GM12864 (cell line): ENCODE results near the gene KRT85.

Source experiments
- DNase-seq: peaks from one replicate; pipeline ENCODE4 v3.0.0-alpha.2; 2011; ENCODE audit warnings: low read depth
- H3K4me3 ChIP-seq: 2 replicates; pipeline ENCODE4 v1.5.1; 2011; ENCODE audit warnings: mild to moderate bottlenecking, low read depth, low read length, control low read depth
- TF ChIP-seq, protein P1 (sequence below): IDR thresholded peaks from 2 replicates; pipeline ENCODE4 v1.5.1; 2011; ENCODE audit warnings: low read depth, mild to moderate bottlenecking, moderate library complexity, low read length, control low read depth, inconsistent platforms; ENCODE audit errors: missing control alignments

The KRT85 gene

DNA sequence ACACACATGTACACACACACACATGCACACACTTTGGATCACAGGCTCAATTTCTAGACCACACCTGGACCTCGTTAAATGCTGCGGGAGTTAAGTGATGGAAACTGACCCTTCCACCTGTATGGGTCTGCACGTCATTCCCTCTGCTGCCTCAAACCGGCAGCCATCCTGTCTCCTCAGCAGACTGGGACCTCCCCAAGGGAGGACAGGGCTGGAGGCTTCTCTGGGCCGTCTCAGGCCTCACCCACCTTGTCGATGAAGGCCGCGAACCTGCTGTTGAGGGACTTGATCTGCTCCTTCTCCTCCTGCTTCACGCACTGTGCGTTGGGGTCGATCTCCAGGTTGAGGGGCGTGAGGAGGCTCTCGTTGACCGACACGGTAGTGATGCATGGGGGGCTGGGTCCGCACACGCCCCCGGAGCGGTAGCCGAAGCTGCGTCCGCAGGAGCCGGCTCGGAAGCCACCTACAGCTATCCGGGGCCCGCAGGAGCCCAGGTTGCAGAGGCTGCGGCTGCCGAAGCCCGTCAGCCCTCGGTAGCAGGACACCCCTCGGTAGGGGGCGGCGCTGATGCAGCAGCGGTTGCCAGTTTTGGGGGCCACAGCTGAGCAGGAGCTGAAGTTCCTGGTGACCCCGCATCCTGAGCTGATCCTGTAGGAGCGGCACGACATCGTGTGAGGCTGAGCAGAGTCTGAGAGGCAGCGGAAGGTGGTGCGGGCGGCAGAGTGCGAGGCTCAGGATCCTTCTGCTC lies at the start of gene KRT85:
Gene KRT85, minus strand, starts transcription at position 744 of the 748 bp plus-strand sequence. Its CDS starts 76 bp downstream, at position 668.
- H3K4me3 ChIP-seq: no peak within 1 kb of the TSS
- DNase-seq: no peak
- TF ChIP-seq, protein P1, sequence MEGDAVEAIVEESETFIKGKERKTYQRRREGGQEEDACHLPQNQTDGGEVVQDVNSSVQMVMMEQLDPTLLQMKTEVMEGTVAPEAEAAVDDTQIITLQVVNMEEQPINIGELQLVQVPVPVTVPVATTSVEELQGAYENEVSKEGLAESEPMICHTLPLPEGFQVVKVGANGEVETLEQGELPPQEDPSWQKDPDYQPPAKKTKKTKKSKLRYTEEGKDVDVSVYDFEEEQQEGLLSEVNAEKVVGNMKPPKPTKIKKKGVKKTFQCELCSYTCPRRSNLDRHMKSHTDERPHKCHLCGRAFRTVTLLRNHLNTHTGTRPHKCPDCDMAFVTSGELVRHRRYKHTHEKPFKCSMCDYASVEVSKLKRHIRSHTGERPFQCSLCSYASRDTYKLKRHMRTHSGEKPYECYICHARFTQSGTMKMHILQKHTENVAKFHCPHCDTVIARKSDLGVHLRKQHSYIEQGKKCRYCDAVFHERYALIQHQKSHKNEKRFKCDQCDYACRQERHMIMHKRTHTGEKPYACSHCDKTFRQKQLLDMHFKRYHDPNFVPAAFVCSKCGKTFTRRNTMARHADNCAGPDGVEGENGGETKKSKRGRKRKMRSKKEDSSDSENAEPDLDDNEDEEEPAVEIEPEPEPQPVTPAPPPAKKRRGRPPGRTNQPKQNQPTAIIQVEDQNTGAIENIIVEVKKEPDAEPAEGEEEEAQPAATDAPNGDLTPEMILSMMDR: no peak

DNA sequence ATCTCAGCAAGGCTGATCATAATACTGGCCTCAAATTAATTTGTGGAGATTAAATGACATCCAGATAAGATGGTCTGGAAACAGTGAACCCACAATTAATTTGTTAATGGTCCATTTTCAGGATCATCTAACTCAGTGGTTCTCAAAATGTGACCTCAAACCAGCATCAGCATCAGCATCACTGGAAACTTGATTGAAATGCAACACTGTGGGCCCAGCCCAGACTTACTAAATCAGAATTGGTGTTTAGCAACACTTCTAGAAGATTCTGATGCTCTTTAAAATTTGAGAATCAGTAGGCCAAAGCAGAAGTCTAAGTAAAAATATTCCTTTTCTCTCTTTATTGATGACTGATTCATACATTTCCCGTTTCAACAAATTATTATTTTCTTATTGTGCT lies 49.5 kb upstream of the KRT85 start:
- DNase-seq: no peak
- TF ChIP-seq, protein P1: no peak
- no peak overlapping the region for H3K4me3 ChIP-seq

DNA sequence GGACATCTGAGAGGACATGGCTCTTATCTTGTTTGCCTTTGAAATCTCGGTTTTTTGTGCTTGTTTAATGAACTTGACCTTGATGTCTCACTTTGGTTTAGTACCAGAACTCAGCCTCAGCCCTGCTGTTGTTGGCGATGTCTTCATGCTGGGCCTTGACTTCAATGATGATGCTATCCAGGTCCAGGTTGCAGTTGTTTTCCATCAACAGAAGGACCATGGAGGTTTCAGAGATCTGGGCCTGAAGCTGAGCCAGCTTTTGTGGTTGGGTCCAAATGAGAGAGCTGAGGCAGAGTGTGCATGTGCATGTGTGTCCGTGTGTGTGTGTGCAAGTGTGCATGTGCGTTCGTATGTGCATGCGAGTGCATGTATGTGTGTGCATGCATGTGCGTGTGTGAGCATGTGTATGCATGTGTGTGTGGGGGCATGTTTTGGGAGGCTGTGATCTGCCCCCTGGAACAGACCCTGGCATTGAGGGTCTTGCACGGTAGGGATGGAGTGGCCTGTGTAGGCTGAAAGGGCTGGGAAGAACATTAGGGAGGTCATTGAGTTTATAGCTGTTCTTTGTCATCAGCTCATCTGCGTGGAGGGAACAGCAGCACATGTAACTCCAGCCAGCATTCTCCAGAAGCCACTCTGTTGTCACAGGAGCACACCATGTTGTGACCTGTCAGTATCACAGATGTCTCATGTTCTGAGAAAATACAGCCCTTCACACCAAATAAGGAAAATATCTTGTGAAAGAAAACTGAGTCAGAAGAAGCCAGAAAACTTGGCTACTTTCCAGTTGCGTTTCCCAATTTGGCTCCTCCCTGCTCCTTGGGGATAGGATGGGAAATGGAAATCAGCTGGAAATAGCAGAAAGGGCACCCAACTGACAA lies 48.8 kb upstream of the KRT85 start:
- TF ChIP-seq, protein P1: no peak
- no peak overlapping the region for H3K4me3 ChIP-seq
- DNase-seq: no peak

DNA sequence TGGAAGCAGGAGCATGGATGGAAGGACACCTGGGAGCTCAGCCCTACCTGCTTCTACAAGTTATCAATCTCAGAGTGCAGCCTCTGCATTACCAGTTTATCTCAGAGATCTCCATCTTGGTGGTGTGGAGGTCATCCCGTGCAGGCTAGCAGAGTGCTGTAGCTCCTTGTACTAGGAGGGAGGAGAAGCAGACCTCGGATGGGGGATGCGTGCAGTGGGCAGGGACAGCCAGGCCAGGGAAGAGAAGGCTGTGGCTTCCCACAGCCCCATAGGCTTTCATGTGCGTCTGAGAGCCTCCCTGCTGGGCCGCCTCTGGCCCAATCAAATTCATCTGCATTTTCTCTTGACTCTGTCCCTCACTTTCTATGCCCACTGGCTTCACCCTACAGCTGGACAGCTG lies 47.7 kb upstream of the KRT85 start:
- H3K4me3 ChIP-seq: no peak overlapping the region
- DNase-seq: no peak
- TF ChIP-seq, protein P1: no peak

DNA sequence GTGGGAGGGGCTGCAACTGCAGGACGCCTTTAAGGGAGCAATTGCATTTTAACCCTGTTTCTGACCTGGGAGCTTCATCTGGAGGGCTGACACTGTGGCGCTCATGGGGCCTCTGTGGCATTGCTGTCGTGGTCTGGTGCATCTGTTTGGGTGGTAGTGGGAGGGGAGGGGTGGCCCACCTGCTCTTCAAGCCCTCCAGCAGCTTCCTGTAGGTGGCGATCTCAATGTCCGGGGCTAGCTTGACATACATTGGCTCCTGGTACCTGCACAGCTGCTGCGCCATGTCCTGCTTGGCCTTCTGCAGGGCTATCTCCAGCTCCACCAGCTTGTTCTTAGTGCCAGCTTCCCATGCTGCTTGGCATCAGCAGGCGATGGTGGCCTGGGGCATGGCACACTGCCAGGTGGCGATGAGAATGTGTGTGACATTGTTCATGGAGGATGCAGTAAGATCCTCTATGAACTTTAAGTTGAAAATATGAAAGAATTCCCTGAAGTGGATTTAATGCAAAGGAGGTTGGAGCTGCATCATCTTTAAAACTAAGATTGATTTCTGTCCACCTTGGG lies 46.6 kb upstream of the KRT85 start:
- no peak for DNase-seq
- no peak overlapping the region for H3K4me3 ChIP-seq
- TF ChIP-seq, protein P1: no peak

DNA sequence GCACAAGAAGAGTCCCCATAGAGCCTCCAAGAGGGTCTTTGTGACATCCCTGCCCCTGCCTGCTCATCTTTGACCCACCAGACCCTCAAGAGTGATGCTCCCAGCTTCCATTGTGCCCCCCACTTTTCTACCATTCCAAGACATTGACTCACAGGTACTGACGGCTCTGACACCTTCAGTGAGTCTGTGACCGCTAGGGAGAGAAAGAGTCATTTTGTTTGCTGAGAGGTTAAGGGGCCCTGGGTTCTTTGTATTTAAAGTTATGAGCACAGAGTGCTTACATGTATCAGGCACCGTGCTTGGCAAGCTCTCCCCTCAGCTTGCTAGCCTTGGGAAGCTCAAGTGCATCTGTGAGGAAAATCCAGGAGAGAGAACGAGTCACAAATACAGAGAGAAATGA lies 45.9 kb upstream of the KRT85 start:
- DNase-seq: no peak
- TF ChIP-seq, protein P1: no peak
- no peak overlapping the region for H3K4me3 ChIP-seq
